ENCODE measurements around the gene HTR3C. TPM values are rescaled to one million over a fixed set of nuclear protein-coding genes. Genes with fewer than 3 reads are reported as not detected.

The HTR3C gene
- total RNA-seq, 1 donor from 2014 or later, result not detected

Other genes with a start within 250 kb of the HTR3C start
- 0.78 and 1.9 TPM in 2 replicates for gene MAP6D1, start 227.5 kb upstream of the HTR3C start, total RNA-seq
- 57.6 and 57.8 TPM in 2 replicates for gene PARL, start 168.2 kb upstream of the HTR3C start, total RNA-seq
- gene ABCC5, start 35.2 kb upstream of the HTR3C start, total RNA-seq, result 10.6 and 11.1 TPM in 2 replicates
- not detected in 2 replicates for gene HTR3D, start 21.3 kb upstream of the HTR3C start, total RNA-seq
- gene HTR3E, start 44.0 kb downstream of the HTR3C start, total RNA-seq, result not detected in 2 replicates
- 72.0 and 74.2 TPM in 2 replicates for gene EIF2B5, start 82.3 kb downstream of the HTR3C start, total RNA-seq
- 52.1 and 54.2 TPM in 2 replicates for gene DVL3, start 102.3 kb downstream of the HTR3C start, total RNA-seq
- gene AP2M1, start 121.8 kb downstream of the HTR3C start, total RNA-seq, result 169 and 177 TPM in 2 replicates
- 78.0 and 86.7 TPM in 2 replicates for gene ABCF3, start 133.2 kb downstream of the HTR3C start, total RNA-seq
- 0.42 and 0.76 TPM in 2 replicates for gene VWA5B2, start 176.5 kb downstream of the HTR3C start, total RNA-seq
- 33.8 and 34.0 TPM in 2 replicates for gene ALG3, start 195.9 kb downstream of the HTR3C start, total RNA-seq
- gene EEF1AKMT4, start 196.6 kb downstream of the HTR3C start, total RNA-seq, result 1.9 and 2.9 TPM in 2 replicates
- not detected in 2 replicates for gene CAMK2N2, start 208.5 kb downstream of the HTR3C start, total RNA-seq
- gene ECE2, start 223.0 kb downstream of the HTR3C start, total RNA-seq, result not detected in 2 replicates
- gene PSMD2, start 246.2 kb downstream of the HTR3C start, total RNA-seq, result 206 and 210 TPM in 2 replicates

All from activated B cell treated with CpG ODN at 0.5 μM for 24 hours (primary cell).